ENCODE results near the gene HAGHL. TPM values are rescaled to one million over a fixed set of nuclear protein-coding genes. Genes with fewer than 3 reads are reported as not detected.
A peak's percentile ranks its signal among the peaks of the same experiment; 100 is the strongest.

The HAGHL gene
- total and polyA plus RNA-seq, 2 of the 8 experiments (the other 6 are each of a cell fraction or from before 2014, with no cell fraction given) = 26.6 to 26.9 TPM

GRCh38 chr16:740764-741505 lies 14.0 kb downstream of the HAGHL start, which contains the start of gene CIAO3 (continued):
- TF ChIP-seq ATF2 (IDR thresholded peaks at IDR 0.05; ENCODE audit: low read length) = peak; percentile 88
- no peak for TF ChIP-seq NANOG (IDR thresholded peaks at IDR 0.05; ENCODE audit: insufficient read depth, low read depth, low read length, poor library complexity, severe bottlenecking)
- TF ChIP-seq MAFK (IDR thresholded peaks at IDR 0.05; ENCODE audit: low read depth, low read length) = no peak
- peak; percentile 16; the same call in 1 of the 2 replicates for TF ChIP-seq TEAD4 (IDR thresholded peaks at IDR 0.05; ENCODE audit: low read depth, low read length)
- TF ChIP-seq EGR1 (IDR thresholded peaks at IDR 0.05; ENCODE audit: borderline replicate concordance, low read depth, low read length) = peak; percentile 35; the same call in 1 of the 2 replicates
- TF ChIP-seq RNF2 (IDR thresholded peaks at IDR 0.05; ENCODE audit: borderline replicate concordance, low read depth, low read length, missing control alignments, poor library complexity, severe bottlenecking) = no peak
- peak; percentile 99 for TF ChIP-seq KDM4A (IDR thresholded peaks at IDR 0.05; ENCODE audit: low read depth, low read length, severe bottlenecking)
- peak; percentile 72 to 91 (median 82); a peak in 3 of 4 replicates for TF ChIP-seq CTCF (IDR thresholded peaks at IDR 0.05; ENCODE audit: control extremely low read depth in 1 of 3, insufficient read depth in 1 of 3, low read depth in 1 of 3, low read length in 3 of 3)
- 0 out of 2 replicates have a peak, but pooled peaks have one; percentile 8 for TF ChIP-seq BACH1 (IDR thresholded peaks at IDR 0.05; ENCODE audit: low read length)
- peak in 1 of 2 experiments; percentile 96; a peak in 2 of 4 replicates for TF ChIP-seq SIN3A (conservative IDR thresholded peaks at IDR 0.05 in 1 of 2, IDR thresholded peaks at IDR 0.05 in 1 of 2; ENCODE audit: low read depth in 1 of 2, low read length in 2 of 2)
- TF ChIP-seq YY1 (IDR thresholded peaks at IDR 0.05; ENCODE audit: low read depth, low read length) = peak; percentile 94
- TF ChIP-seq CREB1 (IDR thresholded peaks at IDR 0.05) = peak; percentile 97
- TF ChIP-seq TAF7 (optimal IDR thresholded peaks at IDR 0.05; ENCODE audit: borderline replicate concordance, low read depth, low read length) = peak; percentile 64

Measured in H1 (cell line).